Measurements from ENCODE around the gene CDKN1C. TPM values are rescaled to one million over a fixed set of nuclear protein-coding genes. Genes with fewer than 3 reads are reported as not detected.

CDKN1C gene
- total and polyA plus RNA-seq, 4 donors, result 2.6 to 10.2 (median 3.5) TPM

DNA sequence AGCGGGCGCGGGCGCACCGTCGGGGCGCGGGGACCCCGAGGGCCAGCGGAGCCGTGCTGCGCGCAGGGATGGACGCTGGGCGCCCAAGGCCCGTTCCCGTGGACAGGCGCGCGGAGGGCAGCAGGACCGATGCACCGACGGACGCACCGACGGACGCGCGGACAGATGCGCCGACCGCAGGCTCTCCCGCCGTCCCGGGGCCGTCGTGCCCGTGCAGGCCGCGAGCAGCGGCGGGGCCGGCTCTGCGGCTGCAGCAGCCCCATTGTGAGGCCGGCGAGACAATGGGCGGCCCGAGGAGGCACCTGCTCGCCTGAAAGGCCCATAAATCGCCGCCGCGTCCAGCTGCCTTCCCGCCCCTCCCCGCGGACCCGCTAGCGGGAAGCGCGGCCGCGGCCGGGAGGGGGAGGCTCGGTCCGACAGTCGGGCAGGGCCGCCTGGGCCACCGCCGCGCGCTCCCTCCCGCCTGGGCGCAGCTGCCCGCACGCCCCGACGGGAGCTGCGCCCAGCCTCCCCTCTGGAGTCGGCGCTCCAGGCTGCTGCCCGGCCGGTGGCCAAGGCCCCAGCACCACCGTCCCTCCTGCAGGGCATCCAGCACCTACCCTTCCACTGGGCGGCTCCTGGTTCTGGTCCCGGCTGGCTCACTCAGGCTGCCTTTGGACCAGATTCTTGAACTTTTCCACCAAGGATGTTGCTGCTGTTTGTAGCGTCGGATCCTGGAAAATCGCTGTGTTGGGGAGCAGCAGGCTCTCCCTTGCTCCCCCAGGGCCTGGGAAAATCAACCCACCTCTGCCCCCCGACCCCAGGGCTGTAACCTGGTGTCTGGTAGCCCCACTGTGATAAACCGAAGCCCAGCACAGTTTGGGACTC is 15.8 kb downstream of the CDKN1C start:
- no peak overlapping the region for H3K4me3 ChIP-seq (ENCODE audit: low read depth in 1 of 3, low read length in 3 of 3)
- no peak overlapping the region for H3K9ac ChIP-seq (ENCODE audit: low read depth in 1 of 2, low read length in 2 of 2)
- peaks cover 0 to 6% (median under 1%) of the 10 kb centered on the region in 4 donors for H3K9me3 ChIP-seq (ENCODE audit: control insufficient read depth in 4 of 4, low read length in 3 of 4)
- peaks cover 0 to 3% (median 3%) of the 10 kb centered on the region in 4 donors for H3K27me3 ChIP-seq (ENCODE audit: control insufficient read depth in 4 of 4, insufficient read depth in 4 of 4, low read length in 3 of 4)
- H3K27ac ChIP-seq (ENCODE audit: low read depth in 1 of 2, low read length in 2 of 2), result no peak overlapping the region
- H3K36me3 ChIP-seq (ENCODE audit: control insufficient read depth in 4 of 4, insufficient read depth in 3 of 4, low read depth in 1 of 4, low read length in 3 of 4), result no peaks in the 10 kb centered on the region
- TF ChIP-seq FOXA2 (IDR thresholded peaks at IDR 0.05), result no peak
- no peak for TF ChIP-seq RAD21 (IDR thresholded peaks at IDR 0.05)
- TF ChIP-seq, protein P1, sequence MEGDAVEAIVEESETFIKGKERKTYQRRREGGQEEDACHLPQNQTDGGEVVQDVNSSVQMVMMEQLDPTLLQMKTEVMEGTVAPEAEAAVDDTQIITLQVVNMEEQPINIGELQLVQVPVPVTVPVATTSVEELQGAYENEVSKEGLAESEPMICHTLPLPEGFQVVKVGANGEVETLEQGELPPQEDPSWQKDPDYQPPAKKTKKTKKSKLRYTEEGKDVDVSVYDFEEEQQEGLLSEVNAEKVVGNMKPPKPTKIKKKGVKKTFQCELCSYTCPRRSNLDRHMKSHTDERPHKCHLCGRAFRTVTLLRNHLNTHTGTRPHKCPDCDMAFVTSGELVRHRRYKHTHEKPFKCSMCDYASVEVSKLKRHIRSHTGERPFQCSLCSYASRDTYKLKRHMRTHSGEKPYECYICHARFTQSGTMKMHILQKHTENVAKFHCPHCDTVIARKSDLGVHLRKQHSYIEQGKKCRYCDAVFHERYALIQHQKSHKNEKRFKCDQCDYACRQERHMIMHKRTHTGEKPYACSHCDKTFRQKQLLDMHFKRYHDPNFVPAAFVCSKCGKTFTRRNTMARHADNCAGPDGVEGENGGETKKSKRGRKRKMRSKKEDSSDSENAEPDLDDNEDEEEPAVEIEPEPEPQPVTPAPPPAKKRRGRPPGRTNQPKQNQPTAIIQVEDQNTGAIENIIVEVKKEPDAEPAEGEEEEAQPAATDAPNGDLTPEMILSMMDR (IDR thresholded peaks at IDR 0.05; ENCODE audit: low read depth, low read length, missing input control), result no peak
- no peak for TF ChIP-seq TAF1 (conservative IDR thresholded peaks at IDR 0.05)
- TF ChIP-seq, protein P2, sequence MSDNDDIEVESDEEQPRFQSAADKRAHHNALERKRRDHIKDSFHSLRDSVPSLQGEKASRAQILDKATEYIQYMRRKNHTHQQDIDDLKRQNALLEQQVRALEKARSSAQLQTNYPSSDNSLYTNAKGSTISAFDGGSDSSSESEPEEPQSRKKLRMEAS (IDR thresholded peaks at IDR 0.05), result no peak
- TF ChIP-seq RXRA (IDR thresholded peaks at IDR 0.05), result no peak
- WGBS, result 24% methylated on average over 90 of the region's 90 CpGs
- no peaks in the 10 kb centered on the region for H3K4me1 ChIP-seq (ENCODE audit: control insufficient read depth in 4 of 4, insufficient read depth in 4 of 4, low read length in 3 of 4)
- no peak for DNase-seq (ENCODE audit: low spot score)

DNA sequence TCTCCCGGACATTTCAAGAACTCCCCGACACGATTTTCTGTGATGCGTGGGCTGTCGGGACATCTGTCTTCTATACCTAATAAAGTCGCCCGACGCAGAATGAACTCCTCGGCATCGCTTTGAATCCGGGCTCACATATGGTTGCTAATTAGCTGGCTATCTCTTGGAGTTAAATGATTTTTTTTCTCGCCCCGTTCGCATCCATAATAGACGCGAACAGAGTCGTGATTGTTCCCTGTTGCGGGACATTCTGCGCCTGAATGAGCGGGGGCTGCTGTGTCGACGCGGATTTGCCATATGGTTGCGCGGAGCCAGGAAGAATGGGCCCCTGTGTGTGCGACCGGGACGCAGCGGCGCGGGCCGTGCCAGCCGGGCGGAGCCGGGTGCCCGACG is 16.4 kb downstream of the CDKN1C start:
- Histone ChIP-seq H3K9ac (ENCODE audit: low read depth in 1 of 2, low read length in 2 of 2) (no peak overlapping the region), H3K27me3 (ENCODE audit: control insufficient read depth in 4 of 4, insufficient read depth in 4 of 4, low read length in 3 of 4) (peaks cover 0 to 3% (median 3%) of the 10 kb centered on the region in 4 donors), H3K9me3 (ENCODE audit: control insufficient read depth in 4 of 4, low read length in 3 of 4) (peaks cover 0 to 6% (median under 1%) of the 10 kb centered on the region in 4 donors), H3K27ac (ENCODE audit: low read depth in 1 of 2, low read length in 2 of 2) (no peak overlapping the region), H3K4me3 (ENCODE audit: low read depth in 1 of 3, low read length in 3 of 3) (no peak overlapping the region), H3K4me1 (ENCODE audit: control insufficient read depth in 4 of 4, insufficient read depth in 4 of 4, low read length in 3 of 4) (no peaks in the 10 kb centered on the region), H3K36me3 (ENCODE audit: control insufficient read depth in 4 of 4, insufficient read depth in 3 of 4, low read depth in 1 of 4, low read length in 3 of 4) (no peaks in the 10 kb centered on the region)
- 30% methylated on average over 37 of the region's 37 CpGs for WGBS
- DNase-seq (ENCODE audit: low spot score), result no peak
- TF ChIP-seq, protein P2 (IDR thresholded peaks at IDR 0.05), result no peak
- TF ChIP-seq FOXA2 (IDR thresholded peaks at IDR 0.05) (no peak), TAF1 (conservative IDR thresholded peaks at IDR 0.05) (no peak), NR2F2 (IDR thresholded peaks at IDR 0.05) (no peak), SP1 (IDR thresholded peaks at IDR 0.05) (no peak), HNF4A (conservative IDR thresholded peaks at IDR 0.05) (no peak), RAD21 (IDR thresholded peaks at IDR 0.05) (no peak), YY1 (IDR thresholded peaks at IDR 0.05) (no peak), HNF4G (IDR thresholded peaks at IDR 0.05) (no peak), RXRA (IDR thresholded peaks at IDR 0.05) (no peak), JUND (IDR thresholded peaks at IDR 0.05) (no peak), EGR1 (IDR thresholded peaks at IDR 0.05; ENCODE audit: low read depth in 2 of 2) (no peak)
- TF ChIP-seq, protein P3, sequence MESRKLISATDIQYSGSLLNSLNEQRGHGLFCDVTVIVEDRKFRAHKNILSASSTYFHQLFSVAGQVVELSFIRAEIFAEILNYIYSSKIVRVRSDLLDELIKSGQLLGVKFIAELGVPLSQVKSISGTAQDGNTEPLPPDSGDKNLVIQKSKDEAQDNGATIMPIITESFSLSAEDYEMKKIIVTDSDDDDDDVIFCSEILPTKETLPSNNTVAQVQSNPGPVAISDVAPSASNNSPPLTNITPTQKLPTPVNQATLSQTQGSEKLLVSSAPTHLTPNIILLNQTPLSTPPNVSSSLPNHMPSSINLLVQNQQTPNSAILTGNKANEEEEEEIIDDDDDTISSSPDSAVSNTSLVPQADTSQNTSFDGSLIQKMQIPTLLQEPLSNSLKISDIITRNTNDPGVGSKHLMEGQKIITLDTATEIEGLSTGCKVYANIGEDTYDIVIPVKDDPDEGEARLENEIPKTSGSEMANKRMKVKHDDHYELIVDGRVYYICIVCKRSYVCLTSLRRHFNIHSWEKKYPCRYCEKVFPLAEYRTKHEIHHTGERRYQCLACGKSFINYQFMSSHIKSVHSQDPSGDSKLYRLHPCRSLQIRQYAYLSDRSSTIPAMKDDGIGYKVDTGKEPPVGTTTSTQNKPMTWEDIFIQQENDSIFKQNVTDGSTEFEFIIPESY (IDR thresholded peaks at IDR 0.05), result no peak
- TF ChIP-seq, protein P1 (IDR thresholded peaks at IDR 0.05; ENCODE audit: low read depth, low read length, missing input control), result no peak
- TF ChIP-seq, protein P4, sequence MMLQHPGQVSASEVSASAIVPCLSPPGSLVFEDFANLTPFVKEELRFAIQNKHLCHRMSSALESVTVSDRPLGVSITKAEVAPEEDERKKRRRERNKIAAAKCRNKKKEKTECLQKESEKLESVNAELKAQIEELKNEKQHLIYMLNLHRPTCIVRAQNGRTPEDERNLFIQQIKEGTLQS (IDR thresholded peaks at IDR 0.05), result no peak

Data from liver (tissue), 9 donors.